Measurements from ENCODE around the gene PDZD2.

Gene PDZD2

GRCh38 chr5:32098890-32099310 is 460.0 kb downstream of the PDZD2 start:
- no peak for TF ChIP-seq CTCF (IDR thresholded peaks at IDR 0.05; ENCODE audit: control insufficient read depth, extremely low read depth, insufficient read depth)
- DNase-seq (ENCODE audit: low read depth): no peak
- H3K4me3 ChIP-seq (ENCODE audit: low read depth, low read length): no peak overlapping the region

- no peak overlapping the region for H3K4me3 ChIP-seq (ENCODE audit: low read depth, low read length)
- TF ChIP-seq CTCF (IDR thresholded peaks at IDR 0.05; ENCODE audit: control insufficient read depth, extremely low read depth, insufficient read depth): no peak
- DNase-seq (ENCODE audit: low read depth): no peak
These were observed 460.6 kb downstream of the PDZD2 start for GRCh38 chr5:32099486-32100035.

- no peak for DNase-seq (ENCODE audit: low read depth)
- no peak overlapping the region for H3K4me3 ChIP-seq (ENCODE audit: low read depth, low read length)
- TF ChIP-seq CTCF (IDR thresholded peaks at IDR 0.05; ENCODE audit: control insufficient read depth, extremely low read depth, insufficient read depth): no peak
These were observed 461.3 kb downstream of the PDZD2 start for GRCh38 chr5:32100230-32100629.

GRCh38 chr5:32100691-32101302 is 461.9 kb downstream of the PDZD2 start:
- no peak for DNase-seq (ENCODE audit: low read depth)
- no peak for TF ChIP-seq CTCF (IDR thresholded peaks at IDR 0.05; ENCODE audit: control insufficient read depth, extremely low read depth, insufficient read depth)
- no peak overlapping the region for H3K4me3 ChIP-seq (ENCODE audit: low read depth, low read length)

- no peak overlapping the region for H3K4me3 ChIP-seq (ENCODE audit: low read depth, low read length)
- no peak for TF ChIP-seq CTCF (IDR thresholded peaks at IDR 0.05; ENCODE audit: control insufficient read depth, extremely low read depth, insufficient read depth)
- no peak for DNase-seq (ENCODE audit: low read depth)
These were observed 463.5 kb downstream of the PDZD2 start for GRCh38 chr5:32102254-32102986.

- DNase-seq (ENCODE audit: low read depth): no peak
- H3K4me3 ChIP-seq (ENCODE audit: low read depth, low read length): no peak overlapping the region
- no peak for TF ChIP-seq CTCF (IDR thresholded peaks at IDR 0.05; ENCODE audit: control insufficient read depth, extremely low read depth, insufficient read depth)
These were observed 464.6 kb downstream of the PDZD2 start for GRCh38 chr5:32103521-32103920.
